Adrenal gland (tissue), 5 donors: Measurements from ENCODE around the gene TMCO6.

Experiments used
- POLR2A ChIP-seq, 2 donors: fragments of 450-650 bp; IDR thresholded peaks; one replicate each; pipeline ENCODE4 v1.6.1; 2017; ENCODE audit warnings: antibody characterized with exemption in 2 of 2, mild to moderate bottlenecking in 2 of 2, moderate library complexity in 1 of 2
- TF ChIP-seq, protein P1 (sequence below), 6 experiments: fragments of 450-650 bp in 4 of 6; fragments of 200-600 bp in 2 of 6; sonication (generic) in 1 of 6; IDR thresholded peaks; 1 replicate in 5 of 6; 2 replicates in 1 of 6; pipeline versions ENCODE4 v1.5.1 to v1.8.0; 2016 to 2021; ENCODE audit warnings: antibody characterized with exemption in 6 of 6, mild to moderate bottlenecking in 2 of 6, moderate library complexity in 1 of 6
- donor health status: DM: no; HTN: no; CAD: no.

DNA sequence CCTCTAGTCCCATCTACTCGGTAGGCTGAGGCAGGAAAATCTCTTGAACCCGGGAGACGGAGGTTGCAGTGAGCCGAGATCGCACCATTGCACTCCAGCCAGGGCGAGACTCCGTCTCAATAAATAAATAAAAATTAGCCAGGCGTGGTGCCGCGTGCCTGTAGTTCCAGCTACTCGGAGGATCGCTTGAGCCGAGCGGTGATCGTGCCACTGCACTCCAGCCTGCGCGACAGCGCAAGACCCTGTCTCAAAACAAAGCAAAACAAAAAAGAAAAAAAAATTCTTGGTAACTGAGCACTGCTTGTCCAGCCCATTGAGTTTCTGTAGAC, 24.7 kb downstream of the TMCO6 start:
- no peak for TF ChIP-seq POLR2A (IDR thresholded peaks at IDR 0.05)
- TF ChIP-seq, protein P1, sequence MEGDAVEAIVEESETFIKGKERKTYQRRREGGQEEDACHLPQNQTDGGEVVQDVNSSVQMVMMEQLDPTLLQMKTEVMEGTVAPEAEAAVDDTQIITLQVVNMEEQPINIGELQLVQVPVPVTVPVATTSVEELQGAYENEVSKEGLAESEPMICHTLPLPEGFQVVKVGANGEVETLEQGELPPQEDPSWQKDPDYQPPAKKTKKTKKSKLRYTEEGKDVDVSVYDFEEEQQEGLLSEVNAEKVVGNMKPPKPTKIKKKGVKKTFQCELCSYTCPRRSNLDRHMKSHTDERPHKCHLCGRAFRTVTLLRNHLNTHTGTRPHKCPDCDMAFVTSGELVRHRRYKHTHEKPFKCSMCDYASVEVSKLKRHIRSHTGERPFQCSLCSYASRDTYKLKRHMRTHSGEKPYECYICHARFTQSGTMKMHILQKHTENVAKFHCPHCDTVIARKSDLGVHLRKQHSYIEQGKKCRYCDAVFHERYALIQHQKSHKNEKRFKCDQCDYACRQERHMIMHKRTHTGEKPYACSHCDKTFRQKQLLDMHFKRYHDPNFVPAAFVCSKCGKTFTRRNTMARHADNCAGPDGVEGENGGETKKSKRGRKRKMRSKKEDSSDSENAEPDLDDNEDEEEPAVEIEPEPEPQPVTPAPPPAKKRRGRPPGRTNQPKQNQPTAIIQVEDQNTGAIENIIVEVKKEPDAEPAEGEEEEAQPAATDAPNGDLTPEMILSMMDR (IDR thresholded peaks at IDR 0.05): no peak
